ENCODE results near the gene TIGD1.

DNA sequence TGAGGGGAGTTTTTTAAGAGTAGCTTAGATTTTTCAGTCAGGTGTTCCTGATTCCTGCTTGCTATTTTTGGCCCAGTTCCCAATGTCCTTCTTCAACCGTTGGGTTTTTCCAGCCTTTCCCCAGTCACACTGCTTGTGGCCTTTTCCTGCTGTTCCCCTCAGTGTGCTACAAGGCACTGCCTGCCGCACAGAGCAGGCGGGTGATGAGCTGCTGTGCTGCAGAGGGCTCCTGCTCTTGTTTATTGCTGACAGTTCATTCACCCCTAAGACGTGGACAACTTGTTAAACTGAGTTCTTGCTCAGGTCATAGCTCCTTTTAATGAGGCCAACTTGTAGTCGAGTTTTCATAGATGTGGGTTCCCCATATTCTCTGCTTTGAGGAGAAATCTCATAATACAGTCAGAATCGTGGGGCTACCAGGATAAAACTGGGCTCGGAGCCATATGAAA lies 20.7 kb upstream of the TIGD1 start:
- TF ChIP-seq CTCF (conservative IDR thresholded peaks at IDR 0.05; ENCODE audit: low read depth, low read length) (no peak), EZH2 (IDR thresholded peaks at IDR 0.05; ENCODE audit: borderline replicate concordance, low read depth, low read length, poor library complexity, severe bottlenecking) (no peak)
